KMS-11 (cell line): ENCODE data around the gene P4HA2.
A peak's percentile ranks its signal among the peaks of the same experiment; 100 is the strongest.

Experiments used
- H2AFZ ChIP-seq: fragments of 200-600 bp; sonication (generic); 2 replicates; pipeline ENCODE4 v1.6.1; 2016; ENCODE audit warnings: antibody characterized with exemption, mixed run types, low read depth
- H3K27ac ChIP-seq: fragments of 200-600 bp; sonication (generic); 2 replicates; pipeline ENCODE4 v1.6.1; 2016; ENCODE audit warnings: mild to moderate bottlenecking, mixed run types
- H3K27me3 ChIP-seq: fragments of 200-600 bp; sonication (generic); 2 replicates; pipeline ENCODE4 v1.6.1; 2017; ENCODE audit warnings: mild to moderate bottlenecking, low read depth, mixed run types, moderate library complexity; ENCODE audit not compliant: insufficient read depth
- H3K36me3 ChIP-seq: fragments of 200-600 bp; sonication (generic); 2 replicates; pipeline ENCODE4 v1.6.1; 2017; ENCODE audit warnings: mild to moderate bottlenecking, mixed run types; ENCODE audit not compliant: insufficient read depth
- H3K4me1 ChIP-seq: fragments of 200-600 bp; sonication (generic); 2 replicates; pipeline ENCODE4 v1.6.1; 2016; ENCODE audit warnings: mild to moderate bottlenecking, low read depth, mixed run types; ENCODE audit not compliant: poor library complexity, severe bottlenecking
- H3K4me2 ChIP-seq: fragments of 200-600 bp; sonication (generic); 2 replicates; pipeline ENCODE4 v1.7.0; 2016; ENCODE audit warnings: mild to moderate bottlenecking, mixed run types
- H3K4me3 ChIP-seq: fragments of 200-600 bp; sonication (generic); IDR thresholded peaks from 2 replicates; pipeline ENCODE4 v1.6.1; 2017; ENCODE audit warnings: low read depth, low read length, mixed read lengths; ENCODE audit not compliant: insufficient read depth
- H3K79me2 ChIP-seq: fragments of 200-600 bp; sonication (generic); 2 replicates; pipeline ENCODE4 v1.6.1; 2016; ENCODE audit warnings: low read depth, mixed run types; ENCODE audit not compliant: insufficient read depth
- H3K9ac ChIP-seq: fragments of 200-600 bp; sonication (generic); 2 replicates; pipeline ENCODE4 v1.6.1; 2016; ENCODE audit warnings: mild to moderate bottlenecking, mixed run types
- H4K20me1 ChIP-seq: fragments of 200-600 bp; sonication (generic); 2 replicates; pipeline ENCODE4 v1.6.1; 2016; ENCODE audit warnings: mild to moderate bottlenecking, mixed run types; ENCODE audit not compliant: insufficient read depth
- CTCF ChIP-seq: fragments of 200-600 bp; sonication (generic); conservative IDR thresholded peaks from 2 replicates; pipeline ENCODE4 v1.6.1; 2017; ENCODE audit warnings: low read depth, mild to moderate bottlenecking, antibody characterized with exemption, low read length, moderate library complexity, mixed read lengths

The P4HA2 gene

DNA sequence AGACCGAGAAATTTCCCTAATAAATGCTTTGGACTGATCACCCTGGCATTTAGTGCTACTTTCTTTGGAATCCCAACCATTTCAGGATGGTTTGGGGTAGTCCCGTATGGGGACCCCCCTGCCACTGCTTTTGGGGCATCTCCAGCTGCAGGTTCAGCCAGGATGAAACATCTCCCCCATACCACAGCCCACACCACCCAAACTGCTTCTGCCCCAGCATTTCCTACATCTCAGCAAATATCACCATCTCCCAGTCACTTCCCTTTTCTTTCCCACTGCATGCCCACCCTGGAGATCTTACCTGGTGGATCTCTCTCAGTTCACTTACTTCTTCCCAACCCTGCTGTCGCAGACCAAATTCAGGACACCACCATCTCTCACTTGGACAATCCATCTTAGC lies 4.8 kb upstream of the P4HA2 start:
- Histone ChIP-seq H3K4me1 (no peaks in the 10 kb centered on the region), H3K79me2 (no peaks in the 10 kb centered on the region), H2AFZ (no peak overlapping the region), H3K27me3 (no peaks in the 10 kb centered on the region), H3K4me3 (no peak overlapping the region), H4K20me1 (no peaks in the 10 kb centered on the region), H3K36me3 (no peaks in the 10 kb centered on the region), H3K27ac (no peak overlapping the region), H3K9ac (no peak overlapping the region), H3K4me2 (no peak overlapping the region)
- no peak for TF ChIP-seq CTCF

GRCh38 chr5:132230871-132231270 lies 3.2 kb upstream of the P4HA2 start:
- Histone ChIP-seq H3K9ac (no peak overlapping the region), H3K27ac (no peak overlapping the region)

GRCh38 chr5:132229236-132229635 lies 1.6 kb upstream of the P4HA2 start:
- Histone ChIP-seq H3K27me3 (no peaks in the 10 kb centered on the region), H3K36me3 (no peaks in the 10 kb centered on the region), H3K79me2 (no peaks in the 10 kb centered on the region), H4K20me1 (no peaks in the 10 kb centered on the region), H3K9ac (no peak overlapping the region), H3K4me1 (no peaks in the 10 kb centered on the region), H2AFZ (no peak overlapping the region), H3K4me3 (no peak overlapping the region), H3K27ac (no peak overlapping the region), H3K4me2 (no peak overlapping the region)
- TF ChIP-seq CTCF: no peak

More at GRCh38 chr5:132230871-132231270, 3.2 kb upstream of the P4HA2 start:
- no peaks in the 10 kb centered on the region for H3K36me3 ChIP-seq
- TF ChIP-seq CTCF: no peak
- no peaks in the 10 kb centered on the region for H3K79me2 ChIP-seq
- H3K4me1 ChIP-seq: no peaks in the 10 kb centered on the region
- no peak overlapping the region for H3K4me2 ChIP-seq
- no peak overlapping the region for H2AFZ ChIP-seq
- H3K27me3 ChIP-seq: no peaks in the 10 kb centered on the region
- no peaks in the 10 kb centered on the region for H4K20me1 ChIP-seq
- no peak overlapping the region for H3K4me3 ChIP-seq

GRCh38 chr5:132228241-132229035 lies 785 bp upstream of the P4HA2 start:
- Histone ChIP-seq H4K20me1 (no peaks in the 10 kb centered on the region), H3K79me2 (no peaks in the 10 kb centered on the region), H3K4me1 (no peaks in the 10 kb centered on the region), H3K4me3 (no peak overlapping the region), H3K27me3 (no peaks in the 10 kb centered on the region), H3K36me3 (no peaks in the 10 kb centered on the region), H3K27ac (no peak overlapping the region), H3K4me2 (peak overlapping the region; percentile 76), H2AFZ (peak overlapping the region; percentile 90), H3K9ac (peak overlapping the region; percentile 49; the same call in 1 of the 2 replicates)
- TF ChIP-seq CTCF: no peak
